Globus pallidus (tissue), 1 donor: ENCODE results near the gene FFAR3.

Experiments
- DNase-seq: peaks from one replicate; pipeline ENCODE4 v3.0.0-alpha.2; 2015; ENCODE audit warnings: low spot score

FFAR3 gene

DNA sequence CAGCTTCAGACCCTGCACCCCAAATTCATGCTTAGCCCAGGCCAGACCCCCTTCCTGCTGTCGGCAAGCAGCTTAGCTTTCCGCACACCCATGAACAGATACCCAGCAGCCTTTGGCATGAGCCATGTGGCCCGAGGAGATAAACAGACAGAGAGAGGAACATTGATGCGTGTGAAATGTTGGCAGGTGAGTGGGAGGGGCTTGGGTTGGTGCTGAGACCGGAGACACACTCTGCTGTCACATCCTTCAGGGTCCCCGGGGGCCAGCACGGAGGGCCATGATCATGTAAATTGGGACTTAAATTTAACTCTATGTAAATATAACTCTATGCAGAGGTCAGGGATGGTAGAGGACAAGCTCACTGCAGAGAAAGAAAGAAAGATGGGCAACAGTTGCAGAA lies 27.8 kb upstream of the FFAR3 start:
- no peak for DNase-seq

DNA sequence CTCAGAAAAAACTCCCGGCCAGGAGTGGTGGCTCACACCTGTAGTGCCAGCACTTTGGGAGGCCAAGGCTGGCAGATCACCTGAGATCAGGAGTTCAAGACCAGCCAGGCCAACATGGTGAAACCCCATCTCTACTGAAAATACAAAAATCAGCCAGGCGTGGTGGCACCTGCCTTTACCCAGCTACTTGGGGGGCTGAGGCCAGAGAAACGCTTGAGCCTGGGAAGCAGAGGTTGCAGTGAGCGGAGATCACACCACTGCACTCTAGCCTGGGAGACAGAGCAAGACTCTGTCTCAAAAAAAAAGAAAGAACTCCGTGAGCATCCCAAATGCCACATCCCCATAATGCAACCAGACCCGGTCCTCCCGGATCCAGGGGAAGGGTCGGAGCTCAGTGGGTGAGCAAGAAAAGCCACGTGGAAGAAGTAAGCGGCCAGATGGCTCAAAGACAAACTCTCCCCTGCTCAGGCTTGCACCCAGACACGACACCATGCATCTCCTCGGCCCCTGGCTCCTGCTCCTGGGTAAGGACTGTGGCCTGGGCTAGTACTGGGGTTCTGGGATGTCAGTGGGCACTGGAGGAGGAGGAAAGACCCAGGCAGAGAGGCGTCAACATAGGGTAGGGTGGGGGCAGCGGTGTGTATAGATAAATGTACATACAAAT lies 26.6 kb upstream of the FFAR3 start:
- DNase-seq, result no peak

DNA sequence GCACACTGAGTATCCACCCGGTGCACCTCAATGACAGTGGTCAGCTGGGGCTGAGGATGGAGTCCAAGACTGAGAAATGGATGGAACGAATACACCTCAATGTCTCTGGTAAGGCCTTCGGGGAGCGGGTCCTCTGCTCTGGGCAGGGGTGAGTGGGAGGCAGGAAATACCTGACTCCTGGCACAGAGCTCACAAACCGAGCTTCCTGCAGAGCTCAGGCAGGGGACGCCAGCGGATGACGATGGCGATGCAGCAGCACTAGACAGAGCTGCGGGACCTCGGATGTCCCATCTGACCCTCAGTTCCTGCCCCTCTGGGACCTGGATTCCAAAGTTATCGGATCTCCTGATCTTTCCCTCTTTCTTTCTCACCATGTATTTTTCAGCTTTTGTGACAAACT lies 25.4 kb upstream of the FFAR3 start:
- DNase-seq, result no peak

DNA sequence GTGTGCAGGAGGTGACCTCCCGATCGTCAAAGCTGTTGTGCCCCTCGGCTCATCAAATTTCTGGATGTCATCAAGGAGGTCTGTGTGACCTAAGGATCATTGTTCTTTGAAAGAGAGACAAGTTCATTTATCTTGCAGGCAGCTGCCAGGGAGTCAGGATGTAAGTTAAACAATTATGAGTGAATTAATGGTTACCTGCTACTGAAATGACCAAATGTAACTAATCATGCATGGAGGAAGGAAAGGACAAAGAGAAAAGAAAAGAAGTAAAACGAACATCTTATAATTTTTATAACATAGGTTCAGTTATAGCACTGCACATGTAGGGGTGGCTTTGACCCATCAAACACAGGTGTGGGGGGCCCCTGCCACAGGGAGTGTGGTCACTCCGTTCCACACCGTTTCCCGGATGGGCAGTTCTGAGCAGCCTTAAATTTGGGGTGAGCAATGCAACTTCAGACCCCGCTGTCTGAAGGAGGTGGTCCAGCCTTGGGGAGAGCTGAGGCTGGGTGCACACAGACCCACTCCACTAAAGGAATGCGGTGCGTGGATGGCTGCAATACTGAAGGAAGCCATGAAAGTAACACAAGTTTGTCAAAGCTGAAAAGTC lies 24.0 kb upstream of the FFAR3 start:
- no peak for DNase-seq

DNA sequence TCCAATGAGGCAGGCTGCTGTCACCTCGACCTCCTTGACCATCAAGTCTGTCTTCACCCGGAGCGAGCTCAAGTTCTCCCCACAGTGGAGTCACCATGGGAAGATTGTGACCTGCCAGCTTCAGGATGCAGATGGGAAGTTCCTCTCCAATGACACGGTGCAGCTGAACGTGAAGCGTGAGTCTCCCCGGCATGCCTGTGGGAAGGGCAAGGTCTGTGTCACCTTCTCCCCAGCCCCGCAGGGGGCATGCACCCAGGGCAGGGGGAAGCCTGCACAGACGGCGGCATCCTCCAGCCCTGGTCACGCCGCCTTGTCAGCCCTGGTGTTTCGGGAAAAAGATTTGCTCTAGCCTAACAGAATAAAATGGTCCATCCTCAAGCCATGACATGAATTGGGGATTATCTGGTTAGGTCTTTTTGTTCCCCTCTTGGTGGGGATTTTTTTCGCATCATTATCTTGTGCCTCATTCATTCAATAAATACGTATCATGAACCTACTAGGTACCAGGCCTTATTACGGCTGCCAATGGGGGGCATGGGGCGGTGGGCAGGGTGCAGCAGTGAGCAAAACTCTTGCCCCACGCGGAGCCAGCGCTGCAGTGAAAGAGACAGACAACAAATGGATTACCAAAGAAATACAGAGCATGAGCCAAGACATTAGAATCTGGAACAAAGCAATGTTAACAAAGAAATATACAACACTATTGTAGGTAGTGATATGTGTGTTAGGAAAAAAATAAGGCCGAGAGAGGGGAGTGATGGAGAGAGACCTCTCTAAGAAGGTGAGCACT lies 21.9 kb upstream of the FFAR3 start:
- DNase-seq, result no peak

DNA sequence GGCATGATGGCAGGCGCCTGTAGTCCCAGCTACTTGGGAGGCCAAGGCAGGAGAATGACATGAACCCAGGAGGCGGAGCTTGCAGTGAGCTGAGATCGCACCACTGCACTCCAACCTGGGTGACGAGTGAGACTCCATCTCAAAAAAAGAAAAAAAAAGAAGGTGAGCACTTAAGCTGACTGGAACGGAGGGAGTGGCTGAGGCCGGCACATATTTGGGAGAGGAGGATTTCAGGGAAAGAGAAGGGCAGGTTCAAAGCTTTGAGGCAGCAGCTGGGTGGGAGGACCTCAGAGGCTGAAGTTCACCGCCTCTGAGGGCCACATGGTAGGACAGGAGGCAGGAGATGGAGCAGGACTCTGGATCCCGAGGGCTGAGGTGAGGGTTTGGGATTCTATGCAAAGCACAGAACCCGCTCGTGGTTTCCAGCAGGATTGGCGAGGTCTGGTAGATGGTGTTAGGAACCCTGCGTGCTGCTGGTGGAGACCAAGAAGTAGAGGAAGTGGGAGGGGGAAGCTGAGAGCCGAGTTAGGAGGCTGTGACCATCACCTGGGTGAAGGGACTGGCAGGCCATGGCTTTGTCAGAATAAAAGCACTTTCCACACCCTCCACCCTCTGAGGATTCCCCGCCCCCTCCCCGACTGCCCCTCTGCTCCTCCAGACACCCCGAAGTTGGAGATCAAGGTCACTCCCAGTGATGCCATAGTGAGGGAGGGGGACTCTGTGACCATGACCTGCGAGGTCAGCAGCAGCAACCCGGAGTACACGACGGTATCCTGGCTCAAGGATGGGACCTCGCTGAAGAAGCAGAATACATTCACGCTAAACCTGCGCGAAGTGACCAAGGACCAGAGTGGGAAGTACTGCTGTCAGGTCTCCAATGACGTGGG lies 20.9 kb upstream of the FFAR3 start:
- no peak for DNase-seq

DNA sequence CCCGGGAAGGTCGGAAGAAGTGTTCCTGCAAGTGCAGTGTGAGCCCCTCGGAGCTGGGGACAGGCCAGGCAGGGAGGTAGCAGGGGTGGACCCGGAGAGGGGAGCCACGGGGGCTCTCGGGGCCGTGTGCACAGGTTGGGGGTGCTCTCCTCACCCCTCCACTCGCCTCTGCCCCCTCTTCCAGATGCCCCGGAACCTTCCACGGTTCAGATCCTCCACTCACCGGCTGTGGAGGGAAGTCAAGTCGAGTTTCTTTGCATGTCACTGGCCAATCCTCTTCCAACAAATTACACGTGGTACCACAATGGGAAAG lies 20.3 kb upstream of the FFAR3 start:
- DNase-seq, result no peak

DNA sequence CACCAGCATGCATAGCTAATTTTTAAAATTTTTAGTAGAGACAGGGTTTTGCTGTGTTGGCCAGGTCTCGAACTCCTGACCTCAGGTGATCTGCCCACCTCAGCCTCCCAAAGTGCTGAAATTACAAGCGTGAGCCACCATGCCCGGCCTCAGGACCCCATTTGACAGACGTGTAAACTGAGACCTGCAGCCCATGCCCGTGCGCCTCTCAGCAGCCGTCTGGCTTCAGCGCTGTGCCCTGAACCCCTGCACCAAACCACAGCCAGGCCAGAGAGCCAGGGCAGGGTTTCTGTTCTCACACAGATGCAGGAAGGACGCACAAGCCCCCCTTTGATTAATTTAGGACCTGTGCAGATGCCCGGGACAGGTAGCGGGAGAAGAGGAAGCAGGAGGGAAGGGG lies 17.8 kb upstream of the FFAR3 start:
- DNase-seq, result no peak

DNA sequence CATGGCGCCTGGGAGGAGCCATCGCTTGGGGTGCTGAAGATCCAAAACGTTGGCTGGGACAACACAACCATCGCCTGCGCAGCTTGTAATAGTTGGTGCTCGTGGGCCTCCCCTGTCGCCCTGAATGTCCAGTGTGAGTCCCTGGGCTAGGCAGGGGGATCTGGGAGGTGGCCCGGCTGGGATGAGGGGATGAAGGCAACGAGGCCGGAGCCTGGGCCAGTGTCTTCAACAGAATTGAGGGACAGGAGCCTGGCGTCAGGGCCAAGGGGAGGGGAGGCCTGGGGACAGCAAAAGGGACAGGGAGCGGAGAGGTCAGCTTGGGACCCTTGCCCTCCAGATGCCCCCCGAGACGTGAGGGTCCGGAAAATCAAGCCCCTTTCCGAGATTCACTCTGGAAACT lies 17.3 kb upstream of the FFAR3 start:
- no peak for DNase-seq

DNA sequence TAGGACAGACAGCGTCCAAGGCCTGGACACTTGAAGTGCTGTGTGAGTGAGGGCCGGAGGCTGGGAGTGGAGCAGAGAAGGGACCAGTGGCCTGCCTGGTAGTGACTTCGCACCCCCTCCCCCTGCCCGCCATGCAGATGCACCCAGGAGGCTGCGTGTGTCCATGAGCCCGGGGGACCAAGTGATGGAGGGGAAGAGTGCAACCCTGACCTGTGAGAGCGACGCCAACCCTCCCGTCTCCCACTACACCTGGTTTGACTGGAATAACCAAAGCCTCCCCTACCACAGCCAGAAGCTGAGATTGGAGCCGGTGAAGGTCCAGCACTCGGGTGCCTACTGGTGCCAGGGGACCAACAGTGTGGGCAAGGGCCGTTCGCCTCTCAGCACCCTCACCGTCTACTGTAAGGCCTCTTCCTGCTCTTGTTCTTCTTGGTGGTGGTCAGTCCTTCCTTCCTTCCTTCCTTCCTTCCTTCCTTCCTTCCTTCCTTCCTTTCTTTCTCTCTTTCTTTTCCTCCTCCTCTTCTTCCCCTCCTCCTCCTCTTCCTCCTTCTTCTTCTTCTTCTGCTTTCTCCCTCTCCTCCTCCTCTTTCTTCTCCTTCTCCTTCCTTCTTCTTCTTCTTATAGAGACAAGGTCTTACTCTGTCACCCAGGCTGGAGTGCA lies 16.6 kb upstream of the FFAR3 start:
- no peak for DNase-seq

DNA sequence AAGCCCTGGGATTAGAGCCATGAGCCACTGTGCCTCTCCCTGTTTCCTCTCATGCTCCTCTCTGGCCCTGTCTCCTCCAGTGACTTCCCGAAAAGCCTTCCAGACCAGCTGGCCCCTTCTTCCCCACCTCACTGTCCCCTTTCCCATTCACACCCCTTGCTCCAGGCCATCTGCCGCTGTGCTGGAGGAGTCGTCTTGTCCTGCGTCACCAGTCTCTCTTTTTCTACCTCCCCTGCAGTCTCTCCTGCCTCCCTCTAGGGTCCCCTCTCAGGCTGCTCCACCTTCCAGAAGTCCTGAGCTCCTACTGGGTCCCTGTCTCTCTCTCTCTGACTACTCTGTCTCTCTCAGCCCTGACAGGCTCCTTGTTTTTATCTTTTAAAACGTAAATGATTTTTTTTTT lies 15.8 kb upstream of the FFAR3 start:
- no peak for DNase-seq

DNA sequence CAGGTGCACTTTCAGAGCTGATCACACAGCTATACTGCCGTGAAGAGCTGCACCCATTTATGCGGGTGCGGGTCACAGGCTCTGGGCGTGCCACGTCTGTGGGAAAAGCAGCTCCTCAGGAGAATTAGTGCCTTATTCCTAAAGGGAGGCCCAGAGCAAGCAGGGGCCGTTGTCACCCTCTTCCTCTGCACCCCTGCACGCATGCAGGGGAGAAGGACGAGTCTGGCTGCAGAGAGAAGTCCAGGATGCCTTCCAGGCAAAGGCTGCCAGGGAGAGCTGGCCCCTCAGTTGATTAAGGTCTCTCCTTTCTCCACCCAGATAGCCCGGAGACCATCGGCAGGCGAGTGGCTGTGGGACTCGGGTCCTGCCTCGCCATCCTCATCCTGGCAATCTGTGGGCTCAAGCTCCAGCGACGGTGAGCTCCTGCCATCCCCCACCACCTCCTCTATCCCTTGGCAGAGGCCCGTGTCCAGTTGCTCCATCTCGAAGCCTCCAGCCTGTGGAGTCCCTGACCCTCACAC lies 13.7 kb upstream of the FFAR3 start:
- DNase-seq, result no peak

DNA sequence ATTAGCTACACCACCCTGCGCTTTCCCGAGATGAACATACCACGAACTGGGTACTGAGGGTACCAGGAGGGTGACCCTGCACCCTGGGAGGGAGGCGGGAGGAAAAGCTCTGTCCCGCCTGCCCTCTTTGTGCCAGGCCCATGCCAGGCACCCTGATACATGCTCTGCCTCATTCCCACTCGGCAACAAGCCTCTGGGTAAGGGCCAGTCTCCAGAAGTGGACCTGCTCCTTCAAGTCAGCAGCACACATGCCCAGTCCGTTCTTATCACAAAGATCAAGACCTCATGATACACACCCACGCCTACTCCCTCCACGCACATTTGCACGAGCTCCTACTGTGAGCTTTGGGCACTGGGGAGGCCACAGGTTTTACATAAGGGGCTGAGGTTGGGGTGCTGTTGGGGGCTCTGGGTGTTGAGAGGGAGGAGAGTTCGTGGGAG lies 12.6 kb upstream of the FFAR3 start:
- no peak for DNase-seq

DNA sequence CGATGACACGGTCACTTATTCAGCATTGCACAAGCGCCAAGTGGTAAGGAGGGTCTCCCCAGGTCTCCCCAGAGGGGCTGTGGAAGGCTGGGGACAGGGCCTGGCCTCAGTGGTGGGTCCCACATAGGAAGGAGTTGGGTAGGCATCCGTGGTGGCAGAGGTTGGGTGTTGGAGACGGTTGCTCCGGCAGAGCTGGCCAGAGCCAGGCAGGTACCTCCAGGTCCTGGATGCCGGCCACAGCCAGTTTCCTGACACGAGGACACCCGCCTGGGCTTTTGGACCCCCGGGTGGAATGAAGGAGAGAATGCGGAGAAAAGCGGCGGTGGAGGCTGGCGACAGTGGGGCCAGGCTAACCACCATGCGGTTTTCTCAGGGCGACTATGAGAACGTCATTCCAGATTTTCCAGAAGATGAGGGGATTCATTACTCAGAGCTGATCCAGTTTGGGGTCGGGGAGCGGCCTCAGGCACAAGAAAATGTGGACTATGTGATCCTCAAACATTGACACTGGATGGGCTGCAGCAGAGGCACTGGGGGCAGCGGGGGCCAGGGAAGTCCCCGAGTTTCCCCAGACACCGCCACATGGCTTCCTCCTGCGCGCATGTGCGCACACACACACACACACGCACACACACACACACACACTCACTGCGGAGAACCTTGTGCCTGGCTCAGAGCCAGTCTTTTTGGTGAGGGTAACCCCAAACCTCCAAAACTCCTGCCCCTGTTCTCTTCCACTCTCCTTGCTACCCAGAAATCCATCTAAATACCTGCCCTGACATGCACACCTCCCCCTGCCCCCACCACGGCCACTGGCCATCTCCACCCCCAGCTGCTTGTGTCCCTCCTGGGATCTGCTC lies 11.8 kb upstream of the FFAR3 start:
- no peak for DNase-seq

DNA sequence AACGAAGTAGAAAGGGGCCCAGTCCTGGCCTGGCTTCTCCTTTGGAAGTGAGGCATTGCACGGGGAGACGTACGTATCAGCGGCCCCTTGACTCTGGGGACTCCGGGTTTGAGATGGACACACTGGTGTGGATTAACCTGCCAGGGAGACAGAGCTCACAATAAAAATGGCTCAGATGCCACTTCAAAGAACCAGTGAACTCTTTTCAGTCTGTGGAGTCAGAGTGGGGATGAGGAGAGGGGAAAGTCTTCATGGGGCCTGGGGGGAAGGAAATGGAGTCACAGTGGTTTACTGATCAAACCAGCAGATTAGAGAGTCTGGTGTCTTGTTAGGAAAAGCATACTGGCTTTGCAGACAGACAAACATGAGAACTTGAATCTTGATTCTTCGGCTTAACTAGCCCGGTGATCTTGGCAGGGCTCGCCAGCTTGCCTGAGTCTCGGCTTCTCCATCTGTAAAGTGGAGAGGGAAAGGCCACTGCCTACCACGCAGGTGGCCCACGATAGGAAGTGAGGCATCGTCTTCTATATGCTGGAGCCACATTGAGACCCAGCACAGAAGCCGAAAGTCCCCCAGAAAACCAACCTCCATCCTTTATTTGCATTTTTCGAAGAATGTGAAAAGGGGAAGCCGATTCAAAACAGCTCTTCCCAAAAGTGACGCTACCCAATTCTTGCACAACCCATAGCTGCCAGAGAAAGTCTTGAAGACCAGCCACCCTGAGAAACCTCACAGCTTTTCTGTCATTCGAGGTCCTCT lies 10.9 kb upstream of the FFAR3 start, which contains the start of gene FFAR1:
Gene FFAR1, plus strand, starts transcription at position 732 of the 759 bp plus-strand sequence. CDS start 3,650 bp downstream, outside the sequence.
- DNase-seq, result peak; percentile 33

DNA sequence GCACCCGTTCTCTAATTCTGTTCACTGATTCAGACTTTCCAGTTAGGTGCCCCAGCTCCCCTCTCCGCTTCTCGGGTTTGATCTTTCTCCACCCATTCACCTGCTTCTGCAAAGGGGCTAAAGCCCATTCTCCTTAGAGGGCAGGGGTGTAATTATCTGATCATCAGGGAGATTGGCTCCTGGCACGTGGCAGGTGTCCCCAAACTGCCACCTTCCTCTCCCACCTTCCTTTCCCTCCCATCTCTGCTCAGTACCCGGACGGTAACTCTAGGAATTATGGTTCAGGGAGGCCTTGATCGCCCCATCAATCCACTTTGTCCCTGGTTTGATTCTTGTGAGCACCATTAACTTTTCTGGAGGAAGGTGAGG lies 10.3 kb upstream of the FFAR3 start:
- no peak for DNase-seq

DNA sequence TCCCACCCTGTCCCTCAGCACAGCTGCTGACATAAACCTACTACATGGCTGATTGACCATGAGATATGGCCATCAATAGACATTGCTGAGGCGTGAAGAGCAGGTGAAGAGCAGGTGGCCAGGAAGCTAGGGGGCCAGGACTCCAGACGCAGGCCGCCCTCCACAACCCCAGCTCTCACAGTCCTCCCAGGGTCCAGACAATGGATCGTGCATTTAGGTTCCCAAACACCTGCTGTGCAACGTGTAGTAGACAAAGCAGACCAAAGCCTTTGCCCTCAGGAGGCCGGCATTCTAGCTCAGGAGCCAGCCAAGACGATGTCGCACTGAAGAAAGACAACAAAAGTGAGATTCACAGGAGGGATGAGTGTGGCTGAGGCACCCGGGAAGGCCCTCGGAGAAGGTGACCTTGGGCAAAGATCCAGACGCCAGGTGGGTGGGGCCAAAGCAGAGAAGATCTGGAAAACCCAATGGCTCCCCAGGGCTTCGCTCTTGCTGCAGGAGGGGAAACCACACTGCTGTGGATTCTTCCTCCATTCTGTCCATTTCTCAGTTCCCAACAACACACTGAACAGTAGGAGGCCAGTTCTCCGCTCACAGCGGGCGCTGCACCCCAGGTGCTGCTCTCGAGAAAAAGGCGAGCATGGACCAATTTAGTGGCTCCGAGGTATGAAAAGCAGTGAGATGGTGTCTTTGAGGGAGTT lies 9.2 kb upstream of the FFAR3 start:
- DNase-seq, result no peak

DNA sequence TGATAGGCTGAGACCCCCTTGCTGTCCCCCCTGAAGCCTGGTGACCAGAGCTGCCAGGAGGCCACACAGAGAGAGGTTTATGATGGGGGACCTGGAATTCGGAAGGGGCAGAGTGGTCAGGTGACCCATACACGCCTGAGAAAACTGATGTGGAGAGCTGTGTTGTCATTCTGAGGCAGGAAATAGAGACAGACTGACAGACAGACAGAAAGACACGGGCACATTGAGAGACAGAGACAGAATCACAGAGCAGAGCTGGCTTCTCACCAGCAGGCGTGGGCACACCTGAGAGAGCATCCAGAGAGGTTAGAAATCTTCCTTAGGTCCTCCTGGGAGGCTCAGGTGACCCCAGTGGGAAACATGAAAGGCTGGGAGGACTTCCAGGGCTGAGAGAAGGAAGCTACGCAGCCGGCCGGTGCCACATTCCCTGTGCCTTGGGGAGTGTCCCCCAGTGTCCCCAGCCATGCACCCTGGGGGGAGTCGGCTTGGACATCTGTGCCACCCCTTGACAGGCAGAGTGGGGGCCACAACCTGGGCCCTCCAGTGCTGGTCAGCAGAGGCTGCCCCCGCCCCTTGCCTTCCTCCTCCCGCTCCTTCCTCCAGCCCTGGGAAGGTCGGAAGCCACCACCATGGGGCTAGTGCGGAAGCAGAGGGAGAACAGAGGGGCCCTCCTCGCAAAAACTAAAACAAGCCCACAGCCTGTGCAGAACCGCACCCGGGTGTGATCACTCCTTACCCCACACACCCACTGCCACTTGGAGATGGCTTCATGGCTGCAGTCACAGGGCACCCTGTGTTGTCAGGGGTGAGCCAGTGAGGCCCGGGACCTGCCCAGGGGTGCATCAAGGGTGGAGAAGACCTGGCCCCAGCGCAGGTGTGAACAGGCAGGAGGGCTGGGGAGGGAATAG lies 8.4 kb upstream of the FFAR3 start:
- DNase-seq, result no peak
